Measurements from ENCODE around the gene HIVEP2. TPM values are rescaled to one million over a fixed set of nuclear protein-coding genes. Genes with fewer than 3 reads are reported as not detected.

The HIVEP2 gene
- polyA plus RNA-seq, 2 of the 4 experiments (the other 2 are of a cell fraction), result 2.2 to 2.6 TPM

DNA sequence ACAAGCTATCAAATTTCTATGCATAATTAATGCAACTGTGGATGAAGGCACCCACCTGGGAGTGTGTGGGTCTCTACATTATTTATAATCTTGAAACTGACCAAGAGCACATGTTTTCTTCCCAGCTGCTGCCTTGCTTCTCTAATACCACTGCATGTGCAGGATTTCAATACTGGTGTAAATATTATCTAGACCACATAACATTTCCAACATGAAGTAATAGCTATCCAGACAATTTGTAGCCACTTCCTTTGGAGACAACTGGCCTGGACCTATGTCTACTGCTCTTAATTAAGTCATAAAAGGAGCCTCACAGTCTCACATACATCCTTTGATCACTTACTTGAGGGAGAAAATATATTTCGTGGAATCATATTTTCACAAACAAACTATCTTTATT, 180.7 kb downstream of the HIVEP2 start (continued):
- TF ChIP-seq CHD4 (IDR thresholded peaks at IDR 0.05; ENCODE audit: borderline replicate concordance) (no peak), NPAS2 (CRISPR knock-in tag; IDR thresholded peaks at IDR 0.05; ENCODE audit: borderline replicate concordance) (no peak)
- TF ChIP-seq, protein P1, sequence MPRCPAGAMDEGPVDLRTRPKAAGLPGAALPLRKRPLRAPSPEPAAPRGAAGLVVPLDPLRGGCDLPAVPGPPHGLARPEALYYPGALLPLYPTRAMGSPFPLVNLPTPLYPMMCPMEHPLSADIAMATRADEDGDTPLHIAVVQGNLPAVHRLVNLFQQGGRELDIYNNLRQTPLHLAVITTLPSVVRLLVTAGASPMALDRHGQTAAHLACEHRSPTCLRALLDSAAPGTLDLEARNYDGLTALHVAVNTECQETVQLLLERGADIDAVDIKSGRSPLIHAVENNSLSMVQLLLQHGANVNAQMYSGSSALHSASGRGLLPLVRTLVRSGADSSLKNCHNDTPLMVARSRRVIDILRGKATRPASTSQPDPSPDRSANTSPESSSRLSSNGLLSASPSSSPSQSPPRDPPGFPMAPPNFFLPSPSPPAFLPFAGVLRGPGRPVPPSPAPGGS (IDR thresholded peaks at IDR 0.05), result no peak

DNA sequence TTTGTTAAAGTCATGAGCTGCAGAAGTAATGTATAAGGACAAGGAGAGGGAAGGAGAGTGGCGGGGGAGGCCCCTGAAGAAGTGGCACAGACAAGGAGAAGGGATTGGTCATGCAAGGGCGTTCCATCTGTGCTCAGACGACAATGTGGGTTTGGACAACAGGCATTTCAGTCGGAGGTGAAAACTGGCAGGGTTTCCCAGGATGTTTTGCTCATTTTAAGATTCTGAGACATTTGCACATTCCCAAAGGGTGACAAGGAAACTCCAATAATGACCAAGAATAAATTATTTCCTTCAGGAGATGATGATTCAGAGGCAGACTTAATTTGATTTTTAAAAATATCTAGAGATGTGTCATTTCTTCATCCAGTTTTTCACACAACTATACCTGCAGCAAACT, 181.8 kb downstream of the HIVEP2 start:
- ChIA-PET POLR2A (no interaction called here), CTCF (interaction anchor here (0.7 kb wide), 1 partner anchor 61 kb away, joined by 3 read pairs; no protein-coding TSS in a partner anchor)
- FAIRE-seq (no peak), ATAC-seq (no peak), DNase-seq (ENCODE audit: low read depth in 1 of 2, low spot score in 1 of 2) (no peak)
- Histone ChIP-seq H3K4me1 (no peaks in the 10 kb centered on the region), H3K9me3 (no peaks in the 10 kb centered on the region), H3K4me2 (no peak overlapping the region), H3K27ac (no peak overlapping the region), H3K4me3 (no peak overlapping the region)
- TF ChIP-seq, protein P1 (IDR thresholded peaks at IDR 0.05), result no peak
- no peak for TF ChIP-seq HEYL (CRISPR knock-in tag; IDR thresholded peaks at IDR 0.05)
- 74% methylated on average over 4 of the region's 4 CpGs for WGBS (ENCODE audit: missing lambda C conversion rate)

DNA sequence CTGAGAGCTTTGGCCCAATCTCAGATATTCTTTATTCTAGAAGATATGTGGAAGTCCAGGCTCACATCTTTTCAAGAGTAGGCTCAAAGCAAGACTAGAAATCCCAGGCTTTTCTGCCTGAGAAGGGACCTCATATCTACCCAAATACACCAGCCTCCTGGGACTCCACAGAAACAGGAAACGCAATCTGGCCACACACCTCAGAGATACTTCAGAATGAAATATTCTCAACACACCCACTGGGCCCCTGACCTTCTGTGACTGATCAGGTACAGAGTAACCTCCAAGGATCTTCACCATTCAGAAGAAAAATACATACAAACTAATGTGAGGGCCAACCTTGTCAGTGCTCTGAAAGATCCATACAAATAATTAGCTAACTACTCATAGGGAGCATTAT, 183.2 kb downstream of the HIVEP2 start:
- ATAC-seq, result no peak
- no peaks in the 10 kb centered on the region for H3K9me3 ChIP-seq
- CTCF ChIA-PET, result no interaction called here
- H3K27ac ChIP-seq, result no peak overlapping the region
- no peak for DNase-seq (ENCODE audit: low read depth in 1 of 2, low spot score in 1 of 2)
- FAIRE-seq, result no peak
- H3K4me2 ChIP-seq, result no peak overlapping the region
- no peaks in the 10 kb centered on the region; the same call in 2 of the 3 replicates for H3K4me1 ChIP-seq
- 90% methylated on average over 1 of the region's 1 CpG for WGBS (ENCODE audit: missing lambda C conversion rate)
- H3K4me3 ChIP-seq, result no peak overlapping the region
- no peak for TF ChIP-seq JUN (IDR thresholded peaks at IDR 0.05)
- TF ChIP-seq CBX8 (IDR thresholded peaks at IDR 0.05), result no peak
- TF ChIP-seq BHLHE40 (IDR thresholded peaks at IDR 0.05; ENCODE audit: low read depth, low read length), result no peak
- TF ChIP-seq ZC3H11A (IDR thresholded peaks at IDR 0.05), result no peak
- no peak for TF ChIP-seq FOSL2 (IDR thresholded peaks at IDR 0.05)
- TF ChIP-seq FOSL2 (CRISPR knock-in tag; IDR thresholded peaks at IDR 0.05), result no peak
- no peak for TF ChIP-seq NFE2L2 (conservative IDR thresholded peaks at IDR 0.05; ENCODE audit: low read length)
- no peak for TF ChIP-seq SMC3 (IDR thresholded peaks at IDR 0.05)
- no peak for TF ChIP-seq FOSB (CRISPR knock-in tag; IDR thresholded peaks at IDR 0.05)
- no peak for TF ChIP-seq TP53 (CRISPR knock-in tag; IDR thresholded peaks at IDR 0.05)
- TF ChIP-seq, protein P2, sequence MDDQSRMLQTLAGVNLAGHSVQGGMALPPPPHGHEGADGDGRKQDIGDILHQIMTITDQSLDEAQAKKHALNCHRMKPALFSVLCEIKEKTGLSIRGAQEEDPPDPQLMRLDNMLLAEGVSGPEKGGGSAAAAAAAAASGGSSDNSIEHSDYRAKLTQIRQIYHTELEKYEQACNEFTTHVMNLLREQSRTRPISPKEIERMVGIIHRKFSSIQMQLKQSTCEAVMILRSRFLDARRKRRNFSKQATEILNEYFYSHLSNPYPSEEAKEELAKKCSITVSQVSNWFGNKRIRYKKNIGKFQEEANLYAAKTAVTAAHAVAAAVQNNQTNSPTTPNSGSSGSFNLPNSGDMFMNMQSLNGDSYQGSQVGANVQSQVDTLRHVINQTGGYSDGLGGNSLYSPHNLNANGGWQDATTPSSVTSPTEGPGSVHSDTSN (IDR thresholded peaks at IDR 0.05), result no peak
- TF ChIP-seq, protein P3, sequence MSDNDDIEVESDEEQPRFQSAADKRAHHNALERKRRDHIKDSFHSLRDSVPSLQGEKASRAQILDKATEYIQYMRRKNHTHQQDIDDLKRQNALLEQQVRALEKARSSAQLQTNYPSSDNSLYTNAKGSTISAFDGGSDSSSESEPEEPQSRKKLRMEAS (IDR thresholded peaks at IDR 0.05), result no peak
- no peak for TF ChIP-seq NR3C1 (IDR thresholded peaks at IDR 0.05)
- no peak for TF ChIP-seq RARB (CRISPR knock-in tag; IDR thresholded peaks at IDR 0.05)
- no peak for TF ChIP-seq GATA3 (IDR thresholded peaks at IDR 0.05; ENCODE audit: borderline replicate concordance)
- no peak for TF ChIP-seq HOXB5 (CRISPR knock-in tag; IDR thresholded peaks at IDR 0.05)
- POLR2A ChIA-PET, result no interaction called here

DNA sequence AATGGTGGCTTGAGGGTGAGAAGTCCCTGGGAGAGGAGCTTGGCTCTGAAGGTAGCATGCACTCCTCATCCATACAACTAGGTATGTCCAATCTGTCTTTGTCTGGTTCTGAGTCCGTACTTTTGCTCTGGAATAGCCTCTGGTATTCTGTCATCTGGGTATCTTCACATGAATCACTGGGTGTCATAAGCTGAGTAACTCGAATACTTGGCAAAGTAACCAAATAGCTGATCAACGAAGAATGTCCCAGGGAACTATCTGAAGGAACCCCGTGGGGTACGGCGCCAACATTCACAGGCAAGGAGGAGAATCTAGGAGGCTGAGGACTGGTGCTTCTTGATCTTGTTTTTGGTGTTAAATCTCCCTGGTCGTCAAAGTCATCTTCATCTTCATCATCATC, 184.8 kb downstream of the HIVEP2 start:
- no peak overlapping the region for H3K27ac ChIP-seq
- DNase-seq (ENCODE audit: low read depth in 1 of 2, low spot score in 1 of 2) (no peak), ATAC-seq (no peak), FAIRE-seq (no peak)
- H3K9me3 ChIP-seq, result no peaks in the 10 kb centered on the region
- ChIA-PET CTCF (no interaction called here), POLR2A (no interaction called here)
- no peak overlapping the region for H3K4me2 ChIP-seq
- peaks cover 3% of the 10 kb centered on the region; the same call in 1 of the 3 replicates for H3K4me1 ChIP-seq
- no peak overlapping the region for H3K4me3 ChIP-seq
- 69% methylated on average over 7 of the region's 7 CpGs for WGBS (ENCODE audit: missing lambda C conversion rate)
- TF ChIP-seq HOXB5 (CRISPR knock-in tag; IDR thresholded peaks at IDR 0.05), result no peak
- no peak for TF ChIP-seq CHD2 (IDR thresholded peaks at IDR 0.05; ENCODE audit: low read length, partially characterized antibody)
- TF ChIP-seq, protein P4, sequence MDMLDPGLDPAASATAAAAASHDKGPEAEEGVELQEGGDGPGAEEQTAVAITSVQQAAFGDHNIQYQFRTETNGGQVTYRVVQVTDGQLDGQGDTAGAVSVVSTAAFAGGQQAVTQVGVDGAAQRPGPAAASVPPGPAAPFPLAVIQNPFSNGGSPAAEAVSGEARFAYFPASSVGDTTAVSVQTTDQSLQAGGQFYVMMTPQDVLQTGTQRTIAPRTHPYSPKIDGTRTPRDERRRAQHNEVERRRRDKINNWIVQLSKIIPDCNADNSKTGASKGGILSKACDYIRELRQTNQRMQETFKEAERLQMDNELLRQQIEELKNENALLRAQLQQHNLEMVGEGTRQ (IDR thresholded peaks at IDR 0.05), result no peak
- TF ChIP-seq, protein P5, sequence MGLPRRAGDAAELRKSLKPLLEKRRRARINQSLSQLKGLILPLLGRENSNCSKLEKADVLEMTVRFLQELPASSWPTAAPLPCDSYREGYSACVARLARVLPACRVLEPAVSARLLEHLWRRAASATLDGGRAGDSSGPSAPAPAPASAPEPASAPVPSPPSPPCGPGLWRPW (IDR thresholded peaks at IDR 0.05), result no peak
- TF ChIP-seq, protein P6, sequence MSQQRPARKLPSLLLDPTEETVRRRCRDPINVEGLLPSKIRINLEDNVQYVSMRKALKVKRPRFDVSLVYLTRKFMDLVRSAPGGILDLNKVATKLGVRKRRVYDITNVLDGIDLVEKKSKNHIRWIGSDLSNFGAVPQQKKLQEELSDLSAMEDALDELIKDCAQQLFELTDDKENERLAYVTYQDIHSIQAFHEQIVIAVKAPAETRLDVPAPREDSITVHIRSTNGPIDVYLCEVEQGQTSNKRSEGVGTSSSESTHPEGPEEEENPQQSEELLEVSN (IDR thresholded peaks at IDR 0.05; ENCODE audit: borderline replicate concordance, low read depth), result no peak
- TF ChIP-seq, protein P7, sequence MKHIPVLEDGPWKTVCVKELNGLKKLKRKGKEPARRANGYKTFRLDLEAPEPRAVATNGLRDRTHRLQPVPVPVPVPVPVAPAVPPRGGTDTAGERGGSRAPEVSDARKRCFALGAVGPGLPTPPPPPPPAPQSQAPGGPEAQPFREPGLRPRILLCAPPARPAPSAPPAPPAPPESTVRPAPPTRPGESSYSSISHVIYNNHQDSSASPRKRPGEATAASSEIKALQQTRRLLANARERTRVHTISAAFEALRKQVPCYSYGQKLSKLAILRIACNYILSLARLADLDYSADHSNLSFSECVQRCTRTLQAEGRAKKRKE (CRISPR knock-in tag; IDR thresholded peaks at IDR 0.05; ENCODE audit: low read depth), result no peak
- TF ChIP-seq HEYL (CRISPR knock-in tag; IDR thresholded peaks at IDR 0.05), result no peak
- no peak for TF ChIP-seq CBX8 (IDR thresholded peaks at IDR 0.05)
- TF ChIP-seq ZFP36 (IDR thresholded peaks at IDR 0.05; ENCODE audit: borderline replicate concordance, partially characterized antibody), result no peak
